ENCODE measurements around the gene MYH10. TPM values are rescaled to one million over a fixed set of nuclear protein-coding genes. Genes with fewer than 3 reads are reported as not detected.

MYH10 gene
- total and polyA plus RNA-seq, 9 of the 15 experiments (the other 6 are each of a cell fraction or from before 2014, with no cell fraction given), result 16.3 to 95.3 (median 39.7) TPM

- ChIA-PET POLR2A (no interaction called here), CTCF (ENCODE audit: low intra/inter-chr PET ratio) (no interaction called here)
- ATAC-seq, result no peak
- Histone ChIP-seq H3K27ac (ENCODE audit: extremely low read depth, low read depth, low read length) (no peak overlapping the region), H3K27me3 (ENCODE audit: control insufficient read depth in 2 of 2, insufficient read depth in 2 of 2, low read length in 2 of 2) (peaks cover 0 to 4% of the 10 kb centered on the region in 2 experiments; a peak in 3 of 5 replicates), H3K36me3 (ENCODE audit: control insufficient read depth, insufficient read depth, low read length) (no peaks in the 10 kb centered on the region), H3K79me2 (ENCODE audit: control insufficient read depth, insufficient read depth, low read length) (no peaks in the 10 kb centered on the region), H4K20me1 (replicated peaks; ENCODE audit: control insufficient read depth, insufficient read depth, low read length) (no peaks in the 10 kb centered on the region), H2AFZ (ENCODE audit: low read depth, low read length) (no peak overlapping the region), H3K9ac (ENCODE audit: insufficient read depth in 1 of 2, low read depth in 2 of 2, low read length in 2 of 2) (no peak overlapping the region), H3K4me3 (no peak overlapping the region), H3K4me2 (ENCODE audit: insufficient read depth, low read length) (no peak overlapping the region), H3K9me1 (ENCODE audit: control insufficient read depth, insufficient read depth, low read length) (no peaks in the 10 kb centered on the region), H3K9me3 (replicated peaks; ENCODE audit: control insufficient read depth, insufficient read depth, low read depth, low read length) (no peaks in the 10 kb centered on the region), H3K4me1 (replicated peaks in 1 of 2; ENCODE audit: control insufficient read depth in 2 of 2, insufficient read depth in 2 of 2, low read length in 2 of 2) (peaks cover 0 to 3% of the 10 kb centered on the region in 2 experiments; a peak in 1 of 5 replicates)
- DNase-seq (ENCODE audit: extremely low read depth in 1 of 4, low spot score in 3 of 4), result no peak
- in situ Hi-C loops (cut with MboI) (no loop called here), intact Hi-C loops (cut with micrococcal nuclease) (no loop called here)
- WGBS (ENCODE audit: insufficient coverage, low coverage, missing lambda C conversion rate), result 0% methylated on average over 1 of the region's 1 CpG
- TF ChIP-seq HMGXB4 (CRISPR knock-in tag; IDR thresholded peaks at IDR 0.05) (no peak), SIN3A (IDR thresholded peaks at IDR 0.05; ENCODE audit: borderline replicate concordance in 2 of 2, control insufficient read depth in 1 of 2, low read depth in 2 of 2, low read length in 2 of 2) (no peak), HIVEP1 (CRISPR knock-in tag; IDR thresholded peaks at IDR 0.05) (no peak), FIP1L1 (IDR thresholded peaks at IDR 0.05; ENCODE audit: low read depth, low read length, poor library complexity, severe bottlenecking) (no peak), FOXP1 (CRISPR knock-in tag; IDR thresholded peaks at IDR 0.05) (no peak)
- no peak for FAIRE-seq
- BruUV-seq (replicated peaks), result no TSS peak
These were observed 9.2 kb upstream of the MYH10 start for GRCh38 chr17:8639709-8640108.

Measured in K562 (cell line).